Sigmoid colon (tissue), 4 donors: Measurements from ENCODE around the gene IL16.

Source experiments
- CTCF ChIP-seq, 4 experiments: fragments of 450-650 bp in 3 of 4; fragments of 200-600 bp in 1 of 4; IDR thresholded peaks; one replicate each; pipeline ENCODE4 v1.5.1; 2016 to 2019; ENCODE audit warnings: antibody characterized with exemption in 4 of 4, mild to moderate bottlenecking in 3 of 4, moderate library complexity in 2 of 4
- POLR2AphosphoS5 ChIP-seq, 4 donors: sonication (generic); formaldehyde crosslinking; IDR thresholded peaks; one replicate each; pipeline ENCODE4 v1.6.1; 2017; ENCODE audit warnings: antibody characterized with exemption in 4 of 4

- no peak for TF ChIP-seq CTCF (IDR thresholded peaks at IDR 0.05)
- TF ChIP-seq POLR2AphosphoS5 (IDR thresholded peaks at IDR 0.05): no peak
Measured at GRCh38 chr15:81273200-81273599, 76.5 kb downstream of the IL16 start.
